SW 1271 (cell line): Measurements from ENCODE around the gene DNAJB1.
"Not testable (repeated sequence)": the region's sequence is repeated elsewhere in the genome, so short reads cannot be mapped to it uniquely, and the experiment has no call there.

ENCODE experiments used
- DNase-seq, 2 experiments: peaks; one replicate each; lab custom pipeline; 2025; lab: John Stamatoyannopoulos, UW

DNAJB1 gene

GRCh38 chr19:14520543-14520942 is 2.3 kb upstream of the DNAJB1 start:
- DNase-seq = no peak

- peak; percentile 70 to 72 for DNase-seq
Observed at GRCh38 chr19:14519860-14520407, 1.7 kb upstream of the DNAJB1 start.

GRCh38 chr19:14519245-14519859 is 1.2 kb upstream of the DNAJB1 start:
- no peak for DNase-seq

- DNase-seq = no peak
Observed at GRCh38 chr19:14517446-14517839, 754 bp downstream of the DNAJB1 start.

- no peak for DNase-seq
Observed at GRCh38 chr19:14516746-14517438, 1.3 kb downstream of the DNAJB1 start.

GRCh38 chr19:14516048-14516534 is 2.1 kb downstream of the DNAJB1 start:
- DNase-seq = no peak

GRCh38 chr19:14515501-14516047 is 2.6 kb downstream of the DNAJB1 start:
- DNase-seq = no peak

GRCh38 chr19:14514215-14514863 is 3.9 kb downstream of the DNAJB1 start:
- DNase-seq = no peak

- no peak for DNase-seq
Observed at GRCh38 chr19:14512406-14512961, 5.7 kb downstream of the DNAJB1 start.

GRCh38 chr19:14511229-14511593 is 7.0 kb downstream of the DNAJB1 start:
- DNase-seq = no peak

GRCh38 chr19:14510311-14511228 is 7.6 kb downstream of the DNAJB1 start:
- no peak for DNase-seq

GRCh38 chr19:14507704-14508542 is 10.3 kb downstream of the DNAJB1 start:
- DNase-seq = peak; percentile 75 to 89

- peak; percentile 65 to 73 for DNase-seq
Observed at GRCh38 chr19:14505488-14506239, 12.5 kb downstream of the DNAJB1 start.

GRCh38 chr19:14504575-14504974 is 13.6 kb downstream of the DNAJB1 start:
- not testable (repeated sequence) for DNase-seq

GRCh38 chr19:14503285-14503684 is 14.9 kb downstream of the DNAJB1 start:
- no peak for DNase-seq

- no peak for DNase-seq
Observed at GRCh38 chr19:14502334-14503092, 15.7 kb downstream of the DNAJB1 start.

- no peak for DNase-seq
Observed at GRCh38 chr19:14497228-14497921, 20.8 kb downstream of the DNAJB1 start.

- no peak for DNase-seq
Observed at GRCh38 chr19:14496834-14497227, 21.4 kb downstream of the DNAJB1 start.
